Measurements from ENCODE around the gene CNTD1. TPM values are rescaled to one million over a fixed set of nuclear protein-coding genes. Genes with fewer than 3 reads are reported as not detected.

CNTD1 gene
- total and polyA plus RNA-seq, 2 experiments from 2014 or later, result 1.1 TPM; not detected in 1

- H3K27me3 Mint-ChIP-seq (ENCODE audit: insufficient read depth, low read depth, poor library complexity), result peaks cover 12% of the 10 kb centered on the region
- Histone ChIP-seq H3K36me3 (ENCODE audit: insufficient read depth) (peaks cover 9% of the 10 kb centered on the region; the same call in 1 of the 2 replicates), H3F3A (replicated peaks; ENCODE audit: low read depth) (peaks cover 2% of the 10 kb centered on the region; the same call in 1 of the 2 replicates), H3K9me2 (ENCODE audit: insufficient read depth) (no peaks in the 10 kb centered on the region), H3K4me2 (peak overlapping the region; percentile 95), H3K4me3 (peak overlapping the region; percentile 97), H3K27me3 (ENCODE audit: insufficient read depth) (no peaks in the 10 kb centered on the region), H2AFZ (peak overlapping the region; percentile 99; the same call in 1 of the 2 replicates), H3K4me1 (ENCODE audit: insufficient read depth) (0 out of 2 replicates have a peak, but pooled peaks cover 5% of the 10 kb centered on the region), H3K27ac (ENCODE audit: low read depth) (no peak overlapping the region), H4K20me1 (replicated peaks; ENCODE audit: insufficient read depth) (no peaks in the 10 kb centered on the region), H3K79me2 (replicated peaks; ENCODE audit: insufficient read depth) (0 out of 2 replicates have a peak, but pooled peaks cover 6% of the 10 kb centered on the region)
- ATAC-seq (no peak), DNase-seq (ENCODE audit: low spot score) (no peak)
- no peak for TF ChIP-seq EZH2 (IDR thresholded peaks at IDR 0.05; ENCODE audit: low read depth, unreplicated experiment)
- TF ChIP-seq ZNF462 (CRISPR knock-in tag; IDR thresholded peaks at IDR 0.05), result no peak
- no peak for TF ChIP-seq ETS1 (IDR thresholded peaks at IDR 0.05)
- TF ChIP-seq REST (IDR thresholded peaks at IDR 0.05; ENCODE audit: unreplicated experiment), result no peak
- no peak for TF ChIP-seq EZH2phosphoT487 (IDR thresholded peaks at IDR 0.05; ENCODE audit: unreplicated experiment)
- no peak for TF ChIP-seq CREB1 (CRISPR knock-in tag; IDR thresholded peaks at IDR 0.05; ENCODE audit: low read depth)
- no peak for TF ChIP-seq JUNB (IDR thresholded peaks at IDR 0.05; ENCODE audit: unreplicated experiment)
- TF ChIP-seq CTCF (conservative IDR thresholded peaks at IDR 0.05; ENCODE audit: low read depth in 2 of 2), result no peak
- no peak for TF ChIP-seq STAT1 (IDR thresholded peaks at IDR 0.05; ENCODE audit: unreplicated experiment)
- no peak for TF ChIP-seq ZNF114 (CRISPR knock-in tag; IDR thresholded peaks at IDR 0.05)
- TF ChIP-seq NANOG (IDR thresholded peaks at IDR 0.05; ENCODE audit: borderline replicate concordance), result no peak
- TF ChIP-seq POLR2AphosphoS5 (IDR thresholded peaks at IDR 0.05; ENCODE audit: low read depth), result no peak
- TF ChIP-seq ZNF331 (CRISPR knock-in tag; IDR thresholded peaks at IDR 0.05; ENCODE audit: low read depth), result no peak
- H3K36me3 Mint-ChIP-seq (ENCODE audit: low read depth), result peaks cover 41% of the 10 kb centered on the region
- H3K4me3 Mint-ChIP-seq, result peak overlapping the region; percentile 98
- peak overlapping the region; percentile 94 for H3K27ac Mint-ChIP-seq
- H3K4me1 Mint-ChIP-seq, result peaks cover 11% of the 10 kb centered on the region
- no peaks in the 10 kb centered on the region for H3K9me3 Mint-ChIP-seq
These were observed 24.5 kb upstream of the CNTD1 start for GRCh38 chr17:42774066-42774745.
